Choroid plexus epithelial cell (primary cell): ENCODE data around the gene CIAO2A.
A peak's percentile ranks its signal among the peaks of the same experiment; 100 is the strongest.
"Not testable (repeated sequence)": the region's sequence is repeated elsewhere in the genome, so short reads cannot be mapped to it uniquely, and the experiment has no call there.

ENCODE experiments used
- DNase-seq: peaks from one replicate; pipeline ENCODE4 v3.0.0-alpha.2; 2010; ENCODE audit warnings: low read depth
- H3K4me3 ChIP-seq: 2 replicates; pipeline ENCODE4 v1.5.1; 2011; ENCODE audit warnings: low read depth, mild to moderate bottlenecking, control low read depth, low read length, moderate library complexity
- TF ChIP-seq, protein P1 (sequence below): conservative IDR thresholded peaks from 2 replicates; pipeline ENCODE4 v1.5.1; 2011; ENCODE audit warnings: low read depth, mild to moderate bottlenecking, control low read depth, inconsistent platforms, low read length, moderate library complexity

The CIAO2A gene

DNA sequence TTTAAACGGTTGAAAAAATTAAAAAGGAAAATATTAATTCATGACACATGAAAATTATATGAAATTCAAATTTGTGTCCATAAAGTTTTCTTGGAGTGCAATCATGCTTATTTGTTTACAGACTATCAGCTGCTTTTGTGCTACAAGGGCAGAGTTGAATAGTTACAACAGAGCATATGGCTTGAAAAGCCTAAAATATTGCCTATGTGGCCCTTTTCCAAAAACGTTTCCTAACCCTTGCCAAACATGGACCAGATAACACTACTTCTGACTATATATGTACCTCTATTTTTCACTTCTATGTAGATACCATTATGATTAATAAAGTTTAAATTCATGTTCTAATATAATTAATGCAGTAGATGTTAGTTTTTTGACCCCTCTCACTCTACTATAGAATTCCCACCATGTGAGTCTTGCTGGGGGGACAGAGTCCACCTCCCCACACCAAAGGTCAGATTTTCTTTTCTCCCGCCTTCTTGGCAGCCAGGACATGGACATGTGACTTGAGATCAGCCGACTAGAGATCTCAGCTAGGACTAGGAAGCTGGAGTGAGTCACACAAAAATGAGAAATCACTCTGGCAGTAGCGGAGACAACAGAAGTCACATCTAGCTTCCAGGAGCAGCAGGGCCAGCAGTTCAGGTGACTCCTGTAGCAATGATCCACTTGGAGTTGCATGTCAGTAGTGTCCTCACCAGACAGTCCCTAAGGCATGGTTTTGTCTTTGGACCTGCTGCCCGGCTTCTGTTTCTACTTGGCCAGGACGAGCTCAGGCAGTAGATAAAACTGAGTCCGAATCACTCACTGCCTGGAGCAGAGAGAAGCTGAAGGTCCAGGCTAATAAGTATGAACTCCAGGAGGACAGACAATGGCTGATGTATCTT, 22.4 kb downstream of the CIAO2A start:
- TF ChIP-seq, protein P1, sequence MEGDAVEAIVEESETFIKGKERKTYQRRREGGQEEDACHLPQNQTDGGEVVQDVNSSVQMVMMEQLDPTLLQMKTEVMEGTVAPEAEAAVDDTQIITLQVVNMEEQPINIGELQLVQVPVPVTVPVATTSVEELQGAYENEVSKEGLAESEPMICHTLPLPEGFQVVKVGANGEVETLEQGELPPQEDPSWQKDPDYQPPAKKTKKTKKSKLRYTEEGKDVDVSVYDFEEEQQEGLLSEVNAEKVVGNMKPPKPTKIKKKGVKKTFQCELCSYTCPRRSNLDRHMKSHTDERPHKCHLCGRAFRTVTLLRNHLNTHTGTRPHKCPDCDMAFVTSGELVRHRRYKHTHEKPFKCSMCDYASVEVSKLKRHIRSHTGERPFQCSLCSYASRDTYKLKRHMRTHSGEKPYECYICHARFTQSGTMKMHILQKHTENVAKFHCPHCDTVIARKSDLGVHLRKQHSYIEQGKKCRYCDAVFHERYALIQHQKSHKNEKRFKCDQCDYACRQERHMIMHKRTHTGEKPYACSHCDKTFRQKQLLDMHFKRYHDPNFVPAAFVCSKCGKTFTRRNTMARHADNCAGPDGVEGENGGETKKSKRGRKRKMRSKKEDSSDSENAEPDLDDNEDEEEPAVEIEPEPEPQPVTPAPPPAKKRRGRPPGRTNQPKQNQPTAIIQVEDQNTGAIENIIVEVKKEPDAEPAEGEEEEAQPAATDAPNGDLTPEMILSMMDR: no peak
- DNase-seq: peak; percentile 95
- no peak overlapping the region for H3K4me3 ChIP-seq

DNA sequence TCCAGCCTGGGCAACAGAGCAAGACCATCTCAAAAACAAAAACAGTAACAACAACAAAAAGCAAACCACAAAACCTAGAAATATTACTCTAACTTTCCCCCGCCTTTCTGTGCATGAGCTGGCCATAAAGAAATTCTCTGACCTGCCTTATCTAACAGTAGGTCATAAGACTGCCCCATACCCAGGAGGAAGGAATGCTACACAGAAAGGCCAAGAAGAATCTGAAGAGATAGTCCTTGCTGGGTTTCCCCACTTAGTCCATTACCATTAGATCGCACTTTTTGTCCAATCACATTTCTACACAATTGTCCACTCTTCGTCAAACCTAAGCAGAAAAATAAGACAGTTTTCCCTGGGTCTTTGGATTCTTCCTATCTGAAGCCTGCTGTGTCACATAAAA, 23.5 kb downstream of the CIAO2A start:
- DNase-seq: no peak
- TF ChIP-seq, protein P1: no peak
- no peak overlapping the region for H3K4me3 ChIP-seq

GRCh38 chr15:64068133-64068532, 25.5 kb downstream of the CIAO2A start:
- no peak for DNase-seq
- no peak overlapping the region for H3K4me3 ChIP-seq
- TF ChIP-seq, protein P1: no peak

- TF ChIP-seq, protein P1: peak; percentile 83
- peak; percentile 67 for DNase-seq
- no peak overlapping the region for H3K4me3 ChIP-seq
Observed at GRCh38 chr15:64067564-64068030, 26.0 kb downstream of the CIAO2A start.

DNA sequence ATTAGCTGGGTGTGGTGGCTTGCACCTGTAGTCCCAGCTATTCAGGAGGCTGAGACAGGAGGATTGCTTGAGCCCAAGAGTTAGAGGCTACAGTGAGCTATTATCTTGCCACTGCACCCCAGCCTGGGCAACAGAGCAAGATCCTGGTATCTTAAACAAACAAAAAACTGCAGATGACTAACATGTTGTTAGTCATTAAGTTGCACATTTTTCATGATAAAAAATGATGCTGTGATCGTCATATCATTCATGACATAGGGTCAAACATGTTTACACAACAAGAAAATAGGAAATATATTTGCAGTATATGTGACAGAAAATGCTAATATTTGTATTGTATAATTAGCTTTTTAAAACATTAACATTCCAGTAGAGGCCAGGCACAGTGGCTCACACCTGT, 27.2 kb downstream of the CIAO2A start:
- no peak for DNase-seq
- no peak overlapping the region for H3K4me3 ChIP-seq
- TF ChIP-seq, protein P1: no peak

DNA sequence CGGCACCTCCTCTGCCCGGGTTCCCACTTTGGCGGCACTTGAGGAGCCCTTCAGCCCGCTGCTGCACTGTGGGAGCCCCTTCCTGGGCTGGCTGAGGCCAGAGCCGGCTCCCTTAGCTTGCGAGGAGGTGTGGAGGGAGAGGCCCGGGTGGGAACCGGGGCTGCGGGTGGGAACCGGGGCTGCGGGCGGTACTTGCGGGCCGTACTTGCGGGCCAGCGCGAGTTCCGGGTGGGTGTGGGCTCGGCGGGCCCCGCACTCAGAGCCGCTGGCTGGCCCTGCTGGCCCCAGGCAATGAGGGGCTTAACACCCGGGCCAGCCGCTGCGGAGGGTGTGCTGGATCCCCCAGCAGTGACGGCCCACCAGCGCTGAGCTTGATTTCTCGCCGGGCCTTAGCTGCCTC, 32.9 kb downstream of the CIAO2A start:
- TF ChIP-seq, protein P1: no peak
- no peak overlapping the region for H3K4me3 ChIP-seq
- no peak for DNase-seq

- DNase-seq, H3K4me3 ChIP-seq: not testable (repeated sequence)
Observed at GRCh38 chr15:64059104-64059503, 34.5 kb downstream of the CIAO2A start.
